Osteoblast (primary cell): Measurements from ENCODE around the gene ZFX. TPM values are rescaled to one million over a fixed set of nuclear protein-coding genes. Genes with fewer than 3 reads are reported as not detected.

Experiments
- DNase-seq: peaks from one replicate; pipeline ENCODE4 v3.0.0; 2011; ENCODE audit warnings: low spot score, mixed read lengths; ENCODE audit not compliant: insufficient read length; ENCODE audit errors: missing footprints
- H2AFZ ChIP-seq: 2 replicates; pipeline ENCODE4 v1.6.0; 2011; ENCODE audit warnings: mild to moderate bottlenecking, low read length
- H3K27ac ChIP-seq: 2 replicates; pipeline ENCODE4 v1.5.1; 2011; ENCODE audit warnings: mild to moderate bottlenecking, low read depth, low read length, moderate library complexity
- H3K27me3 ChIP-seq: 2 replicates; pipeline ENCODE4 v1.6.0; 2012; ENCODE audit warnings: mild to moderate bottlenecking, control low read depth, inconsistent platforms, low read length, moderate library complexity; ENCODE audit not compliant: insufficient read depth
- H3K36me3 ChIP-seq: 2 replicates; pipeline ENCODE4 v1.5.1; 2011; ENCODE audit warnings: mild to moderate bottlenecking, low read length, control low read depth, moderate library complexity; ENCODE audit not compliant: insufficient read depth
- H3K4me1 ChIP-seq: 2 replicates; pipeline ENCODE4 v1.5.1; 2011; ENCODE audit warnings: mild to moderate bottlenecking, low read length, control low read depth, moderate library complexity; ENCODE audit not compliant: insufficient read depth
- H3K4me2 ChIP-seq: 2 replicates; pipeline ENCODE4 v1.6.0; 2011; ENCODE audit warnings: mild to moderate bottlenecking, low read length; ENCODE audit not compliant: insufficient read depth
- H3K4me3 ChIP-seq: fragments of 200-600 bp; sonication (generic); 3 replicates; pipeline ENCODE4 v1.5.1; 2012; ENCODE audit warnings: mild to moderate bottlenecking, low read length, inconsistent platforms; ENCODE audit not compliant: insufficient read depth
- H3K79me2 ChIP-seq: 2 replicates; pipeline ENCODE4 v1.6.0; 2012; ENCODE audit warnings: mild to moderate bottlenecking, low read length, control low read depth, inconsistent platforms; ENCODE audit not compliant: insufficient read depth
- H3K9me3 ChIP-seq: 2 replicates; pipeline ENCODE4 v1.5.1; 2011; ENCODE audit warnings: low read depth, low read length, control low read depth
- H4K20me1 ChIP-seq: 2 replicates; pipeline ENCODE4 v1.6.0; 2012; ENCODE audit warnings: mild to moderate bottlenecking, low read length, control low read depth; ENCODE audit not compliant: insufficient read depth
- total RNA-seq: library from RNA; depleted of rRNA; stranded (reverse); fragments of >200 nt; gene quantifications from 2 replicates; pipeline ENCODE4 v1.2.3, GENCODE V29; 2012
- TF ChIP-seq, protein P1 (sequence below): IDR thresholded peaks from 2 replicates; pipeline ENCODE4 v1.5.1; 2011; ENCODE audit warnings: mild to moderate bottlenecking, low read depth, low read length, moderate library complexity; ENCODE audit errors: extremely low read depth

Gene ZFX
- total RNA-seq, 1 donor = 50.7 TPM

DNA sequence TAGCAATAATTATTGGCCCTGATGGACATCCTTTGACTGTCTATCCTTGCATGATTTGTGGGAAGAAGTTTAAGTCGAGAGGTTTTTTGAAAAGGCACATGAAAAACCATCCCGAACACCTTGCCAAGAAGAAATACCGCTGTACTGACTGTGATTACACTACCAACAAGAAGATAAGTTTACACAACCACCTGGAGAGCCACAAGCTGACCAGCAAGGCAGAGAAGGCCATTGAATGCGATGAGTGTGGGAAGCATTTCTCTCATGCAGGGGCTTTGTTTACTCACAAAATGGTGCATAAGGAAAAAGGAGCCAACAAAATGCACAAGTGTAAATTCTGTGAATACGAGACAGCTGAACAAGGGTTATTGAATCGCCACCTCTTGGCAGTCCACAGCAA lies 60.7 kb downstream of the ZFX start:
- H3K36me3 ChIP-seq = peaks cover 64% of the 10 kb centered on the region

DNA sequence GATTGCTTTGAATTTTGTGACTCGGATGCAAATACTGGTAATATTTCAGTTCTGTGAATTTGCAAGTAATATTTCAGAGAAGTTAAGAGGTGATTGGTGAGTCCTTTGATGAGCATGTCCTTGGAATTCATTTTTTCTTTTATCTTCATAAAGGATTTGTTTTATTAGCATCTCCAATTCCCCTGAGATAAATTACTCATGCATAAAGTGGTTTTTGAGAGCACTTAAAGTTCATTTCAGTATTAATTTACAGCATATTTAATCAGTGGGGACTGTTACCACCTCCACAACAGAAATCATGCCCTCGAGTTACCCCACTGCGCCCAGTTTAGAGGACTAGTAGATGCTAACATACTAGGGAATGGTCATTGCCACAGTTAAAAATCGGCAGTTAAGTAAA lies 65.0 kb downstream of the ZFX start:
- H3K79me2 ChIP-seq = peaks cover 12% of the 10 kb centered on the region
- TF ChIP-seq, protein P1, sequence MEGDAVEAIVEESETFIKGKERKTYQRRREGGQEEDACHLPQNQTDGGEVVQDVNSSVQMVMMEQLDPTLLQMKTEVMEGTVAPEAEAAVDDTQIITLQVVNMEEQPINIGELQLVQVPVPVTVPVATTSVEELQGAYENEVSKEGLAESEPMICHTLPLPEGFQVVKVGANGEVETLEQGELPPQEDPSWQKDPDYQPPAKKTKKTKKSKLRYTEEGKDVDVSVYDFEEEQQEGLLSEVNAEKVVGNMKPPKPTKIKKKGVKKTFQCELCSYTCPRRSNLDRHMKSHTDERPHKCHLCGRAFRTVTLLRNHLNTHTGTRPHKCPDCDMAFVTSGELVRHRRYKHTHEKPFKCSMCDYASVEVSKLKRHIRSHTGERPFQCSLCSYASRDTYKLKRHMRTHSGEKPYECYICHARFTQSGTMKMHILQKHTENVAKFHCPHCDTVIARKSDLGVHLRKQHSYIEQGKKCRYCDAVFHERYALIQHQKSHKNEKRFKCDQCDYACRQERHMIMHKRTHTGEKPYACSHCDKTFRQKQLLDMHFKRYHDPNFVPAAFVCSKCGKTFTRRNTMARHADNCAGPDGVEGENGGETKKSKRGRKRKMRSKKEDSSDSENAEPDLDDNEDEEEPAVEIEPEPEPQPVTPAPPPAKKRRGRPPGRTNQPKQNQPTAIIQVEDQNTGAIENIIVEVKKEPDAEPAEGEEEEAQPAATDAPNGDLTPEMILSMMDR = no peak
- H3K36me3 ChIP-seq = peaks cover 53% of the 10 kb centered on the region
- no peak overlapping the region for H3K4me3 ChIP-seq
- no peak overlapping the region for H3K4me2 ChIP-seq
- H3K27ac ChIP-seq = no peak overlapping the region
- no peaks in the 10 kb centered on the region for H3K27me3 ChIP-seq
- peaks cover 16% of the 10 kb centered on the region for H4K20me1 ChIP-seq
- DNase-seq = no peak
- no peaks in the 10 kb centered on the region for H3K4me1 ChIP-seq
- H3K9me3 ChIP-seq = no peaks in the 10 kb centered on the region
- no peak overlapping the region for H2AFZ ChIP-seq

More for the DNA sequence above, 60.7 kb downstream of the ZFX start:
- Histone ChIP-seq H3K27ac (no peak overlapping the region), H2AFZ (no peak overlapping the region), H3K79me2 (peaks cover 28% of the 10 kb centered on the region), H3K9me3 (no peaks in the 10 kb centered on the region), H3K4me3 (no peak overlapping the region), H3K4me2 (no peak overlapping the region), H3K27me3 (no peaks in the 10 kb centered on the region), H3K4me1 (peaks cover 4% of the 10 kb centered on the region), H4K20me1 (peaks cover 21% of the 10 kb centered on the region)
- no peak for DNase-seq
- TF ChIP-seq, protein P1 = no peak

DNA sequence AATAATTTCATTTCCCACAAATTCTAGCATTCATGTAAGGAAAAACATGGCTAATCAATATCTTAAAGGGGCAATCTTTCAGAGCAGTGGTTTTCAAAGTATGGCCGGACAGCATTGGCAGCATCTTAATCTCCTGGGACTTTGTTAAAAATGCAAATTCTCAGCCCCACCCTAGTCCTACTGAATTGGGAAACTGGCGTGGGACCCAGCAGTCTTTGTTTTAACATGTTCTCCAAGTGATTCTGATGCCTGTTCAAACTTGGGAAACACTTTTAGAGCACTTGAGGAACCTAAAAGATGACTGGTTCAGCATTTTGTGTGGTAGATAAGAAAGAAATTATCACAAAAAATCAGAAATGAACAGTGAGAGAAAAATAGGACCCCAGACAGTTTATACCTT lies 65.7 kb downstream of the ZFX start:
- H3K36me3 ChIP-seq = peaks cover 46% of the 10 kb centered on the region
- peaks cover 10% of the 10 kb centered on the region for H3K79me2 ChIP-seq
- no peak overlapping the region for H3K4me3 ChIP-seq
- no peak overlapping the region for H3K4me2 ChIP-seq
- no peaks in the 10 kb centered on the region for H3K9me3 ChIP-seq
- H2AFZ ChIP-seq = no peak overlapping the region
- H3K27ac ChIP-seq = no peak overlapping the region
- TF ChIP-seq, protein P1 = no peak
- peaks cover 16% of the 10 kb centered on the region for H4K20me1 ChIP-seq
- DNase-seq = no peak
- H3K27me3 ChIP-seq = no peaks in the 10 kb centered on the region
- H3K4me1 ChIP-seq = no peaks in the 10 kb centered on the region

DNA sequence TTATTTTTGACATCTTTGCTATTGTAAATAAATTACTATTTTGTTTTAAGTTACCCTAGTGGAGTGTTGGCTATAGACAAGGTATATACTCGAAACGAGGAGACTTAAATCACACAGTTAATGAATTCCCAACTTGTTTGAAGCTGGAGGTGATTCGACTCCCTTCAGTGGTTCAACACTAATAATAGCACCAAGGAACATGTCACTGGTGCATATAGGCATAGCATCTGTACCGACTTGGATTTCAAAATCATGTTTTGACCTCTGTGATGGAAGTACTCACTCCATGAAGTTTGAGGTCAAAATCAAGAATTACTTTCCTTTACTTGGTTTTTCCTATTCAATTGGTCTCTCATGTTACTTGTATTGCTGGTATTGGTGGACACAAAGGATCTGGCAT lies 66.5 kb downstream of the ZFX start:
- H3K4me1 ChIP-seq = no peaks in the 10 kb centered on the region
- TF ChIP-seq, protein P1 = no peak
- no peaks in the 10 kb centered on the region for H3K27me3 ChIP-seq
- H3K9me3 ChIP-seq = no peaks in the 10 kb centered on the region
- H3K4me2 ChIP-seq = no peak overlapping the region
- H3K27ac ChIP-seq = no peak overlapping the region
- peaks cover 16% of the 10 kb centered on the region for H4K20me1 ChIP-seq
- H3K4me3 ChIP-seq = no peak overlapping the region
- no peak overlapping the region for H2AFZ ChIP-seq
- H3K79me2 ChIP-seq = peaks cover 3% of the 10 kb centered on the region
- peaks cover 38% of the 10 kb centered on the region for H3K36me3 ChIP-seq
- no peak for DNase-seq
